Pancreas (tissue), 10 donors: ENCODE results near the gene CNPY1. TPM values are rescaled to one million over a fixed set of nuclear protein-coding genes. Genes with fewer than 3 reads are reported as not detected.
A peak's percentile ranks its signal among the peaks of the same experiment; 100 is the strongest.

Experiments used
- ATAC-seq, 4 donors: fragments of 200-7000 bp; cut with Tn5 transposase; one replicate each; pipeline versions ENCODE4 v1.8.0 to v1.9.1; 2020; ENCODE audit warnings: mild to moderate bottlenecking in 4 of 4, moderate library complexity in 4 of 4
- DNase-seq, 6 donors: peaks; one replicate each; pipeline ENCODE4 v3.0.0-alpha.2; 2020
- FAIRE-seq: peaks from 2 replicates; lab custom pipeline; 2012; peaks lifted over from hg19 to GRCh38; lab: Jason Lieb, UNC
- H3K27ac ChIP-seq, 4 donors: fragments of 200-600 bp; sonication (generic); 1 replicate in 3 of 4; 2 replicates in 1 of 4; pipeline versions ENCODE4 v1.5.0 to v1.8.0; 2020
- H3K27me3 ChIP-seq, 4 donors: fragments of 200-600 bp; one replicate each; pipeline ENCODE4 v1.8.0; 2021
- H3K36me3 ChIP-seq, 3 donors: fragments of 200-600 bp; sonication (generic) in 1 of 3; one replicate each; pipeline versions ENCODE4 v1.5.0 to v1.8.0; 2020 to 2021
- H3K4me1 ChIP-seq, 3 donors: fragments of 200-600 bp; one replicate each; pipeline ENCODE4 v1.8.0; 2021
- H3K4me3 ChIP-seq, 4 donors: fragments of 200-600 bp; sonication (generic) in 2 of 4; one replicate each; pipeline versions ENCODE4 v1.5.0 to v1.8.0; 2020 to 2021
- H3K9me3 ChIP-seq, 4 donors: fragments of 200-600 bp; one replicate each; pipeline ENCODE4 v1.8.0; 2021
- WGBS, 2 donors: extraction: QIAGEN DNeasy Blood & Tissue Kit; methylation state at CpG; one replicate each; pipeline ENCODE4 v1.1.7; 2013; 5-methylcytosine and 5-hydroxymethylcytosine counted together
- intact Hi-C, 3 donors: fragments of 100-400 bp; cut with DNase I; formaldehyde crosslinking; loops; one replicate each; pipeline versions ENCODE4 v1.11.1 to v1.14.2; 2022
- polyA plus RNA-seq, 2 donors: library from polyadenylated mRNA; stranded (reverse); fragments of 200-250 nt; gene quantifications; one replicate each; pipeline ENCODE4 v1.2.3, GENCODE V29; 2013
- total RNA-seq, 6 donors: library from RNA; stranded (reverse); fragmentation: NEBNext Ultra II Directional in 4 of 6; extraction: Animal tissue kit (Norgen Biotek cat#: 25700) in 4 of 6; gene quantifications; one replicate each; pipeline versions ENCODE4 v1.2.1 to v1.2.4, GENCODE V29; 2021 to 2023
- TF ChIP-seq, protein P1 (sequence below), 4 donors: fragments of 200-600 bp; sonication (generic) in 3 of 4; IDR thresholded peaks; one replicate each; pipeline versions ENCODE4 v1.5.0 to v1.8.0; 2021; ENCODE audit warnings: antibody characterized with exemption in 4 of 4
- donor health status: healthy with polysubstance abuse.
- donor health status: DM: no; HTN: no; CAD: no; lungs with moderate emphysema.
- donor health status: DM: no; HTN: no; CAD: no.
- donor health status: control.
- donor health status: control.
- donor health status: Bipolar disorder and iron deficiency.
- donor health status: DM: yes; HTN: yes; CAD: no.
- donor health status: DM: no; HTN: no; CAD: no.
- donor health status: DM: no; HTN: no; CAD: no.
- donor health status: DM: yes; HTN: yes; CAD: no.

Gene CNPY1
- total and polyA plus RNA-seq, 8 donors, result not detected

DNA sequence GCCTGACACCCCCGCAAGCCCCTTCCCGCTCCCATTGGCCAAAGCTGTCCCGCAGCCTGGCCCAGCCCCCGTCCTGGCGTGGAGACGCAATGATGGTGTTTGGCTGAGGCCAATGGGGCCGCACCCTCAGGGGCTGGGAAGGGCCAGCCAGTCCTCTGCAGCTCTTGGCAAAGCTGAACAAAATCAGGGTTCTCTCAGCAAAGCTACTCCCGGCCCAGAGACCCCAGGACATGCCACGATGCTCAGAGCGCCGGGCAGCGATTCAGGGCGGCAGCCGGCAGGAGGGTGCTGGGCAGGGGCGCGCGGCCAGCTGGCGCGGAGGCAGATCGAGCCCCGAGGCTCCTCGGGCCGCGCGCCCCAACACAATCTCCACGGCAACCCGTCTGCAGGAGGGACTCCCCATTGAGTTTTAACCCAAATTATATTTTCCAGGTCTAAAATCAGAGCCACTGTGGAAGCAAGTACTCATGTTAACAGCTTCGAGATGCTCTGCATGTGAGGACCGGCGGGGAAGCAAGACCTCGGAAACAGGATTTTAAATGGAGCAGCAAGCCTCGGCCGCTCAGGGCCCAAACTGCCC is 8.8 kb upstream of the CNPY1 start:
- Histone ChIP-seq H3K36me3 (no peaks in the 10 kb centered on the region), H3K27ac (no peak overlapping the region), H3K4me3 (no peak overlapping the region), H3K4me1 (no peaks in the 10 kb centered on the region), H3K9me3 (no peaks in the 10 kb centered on the region), H3K27me3 (no peaks in the 10 kb centered on the region)
- intact Hi-C loops, result no loop called here
- ATAC-seq (no peak), DNase-seq (peak in 1 of 6 donors; percentile 37), FAIRE-seq (no peak)
- TF ChIP-seq, protein P1, sequence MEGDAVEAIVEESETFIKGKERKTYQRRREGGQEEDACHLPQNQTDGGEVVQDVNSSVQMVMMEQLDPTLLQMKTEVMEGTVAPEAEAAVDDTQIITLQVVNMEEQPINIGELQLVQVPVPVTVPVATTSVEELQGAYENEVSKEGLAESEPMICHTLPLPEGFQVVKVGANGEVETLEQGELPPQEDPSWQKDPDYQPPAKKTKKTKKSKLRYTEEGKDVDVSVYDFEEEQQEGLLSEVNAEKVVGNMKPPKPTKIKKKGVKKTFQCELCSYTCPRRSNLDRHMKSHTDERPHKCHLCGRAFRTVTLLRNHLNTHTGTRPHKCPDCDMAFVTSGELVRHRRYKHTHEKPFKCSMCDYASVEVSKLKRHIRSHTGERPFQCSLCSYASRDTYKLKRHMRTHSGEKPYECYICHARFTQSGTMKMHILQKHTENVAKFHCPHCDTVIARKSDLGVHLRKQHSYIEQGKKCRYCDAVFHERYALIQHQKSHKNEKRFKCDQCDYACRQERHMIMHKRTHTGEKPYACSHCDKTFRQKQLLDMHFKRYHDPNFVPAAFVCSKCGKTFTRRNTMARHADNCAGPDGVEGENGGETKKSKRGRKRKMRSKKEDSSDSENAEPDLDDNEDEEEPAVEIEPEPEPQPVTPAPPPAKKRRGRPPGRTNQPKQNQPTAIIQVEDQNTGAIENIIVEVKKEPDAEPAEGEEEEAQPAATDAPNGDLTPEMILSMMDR (IDR thresholded peaks at IDR 0.05), result no peak
- WGBS, 2 donors, result 90 to 94% methylated on average over 30 to 33 of the region's 33 CpGs

DNA sequence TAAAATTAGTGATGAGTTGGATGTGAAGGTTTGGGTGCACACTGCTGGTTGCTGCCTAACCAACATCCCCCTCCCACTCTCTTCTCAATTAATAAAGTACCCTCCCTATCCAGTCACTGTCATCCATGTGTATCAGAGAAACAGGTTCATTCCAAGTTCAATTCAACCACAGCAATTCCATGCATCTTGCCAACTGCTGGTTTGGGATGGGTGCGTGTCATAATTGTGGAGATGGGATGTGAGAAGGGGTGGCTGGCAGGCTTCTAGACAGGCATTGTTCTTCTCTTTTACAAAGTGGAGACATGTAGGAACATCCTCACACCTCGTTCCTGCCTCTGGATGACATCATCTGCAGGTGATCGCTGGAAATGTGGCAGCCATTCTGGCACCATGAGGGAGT is 7.5 kb upstream of the CNPY1 start:
- FAIRE-seq, result no peak
- TF ChIP-seq, protein P1 (IDR thresholded peaks at IDR 0.05), result no peak
- Histone ChIP-seq H3K27ac (no peak overlapping the region), H3K27me3 (no peaks in the 10 kb centered on the region), H3K4me3 (no peak overlapping the region), H3K36me3 (no peaks in the 10 kb centered on the region), H3K4me1 (no peaks in the 10 kb centered on the region), H3K9me3 (no peaks in the 10 kb centered on the region)
- no peak for DNase-seq
- ATAC-seq, result no peak
- 95 to 96% methylated on average over 3 of the region's 3 CpGs for WGBS, 2 donors
- intact Hi-C loops, result no loop called here

DNA sequence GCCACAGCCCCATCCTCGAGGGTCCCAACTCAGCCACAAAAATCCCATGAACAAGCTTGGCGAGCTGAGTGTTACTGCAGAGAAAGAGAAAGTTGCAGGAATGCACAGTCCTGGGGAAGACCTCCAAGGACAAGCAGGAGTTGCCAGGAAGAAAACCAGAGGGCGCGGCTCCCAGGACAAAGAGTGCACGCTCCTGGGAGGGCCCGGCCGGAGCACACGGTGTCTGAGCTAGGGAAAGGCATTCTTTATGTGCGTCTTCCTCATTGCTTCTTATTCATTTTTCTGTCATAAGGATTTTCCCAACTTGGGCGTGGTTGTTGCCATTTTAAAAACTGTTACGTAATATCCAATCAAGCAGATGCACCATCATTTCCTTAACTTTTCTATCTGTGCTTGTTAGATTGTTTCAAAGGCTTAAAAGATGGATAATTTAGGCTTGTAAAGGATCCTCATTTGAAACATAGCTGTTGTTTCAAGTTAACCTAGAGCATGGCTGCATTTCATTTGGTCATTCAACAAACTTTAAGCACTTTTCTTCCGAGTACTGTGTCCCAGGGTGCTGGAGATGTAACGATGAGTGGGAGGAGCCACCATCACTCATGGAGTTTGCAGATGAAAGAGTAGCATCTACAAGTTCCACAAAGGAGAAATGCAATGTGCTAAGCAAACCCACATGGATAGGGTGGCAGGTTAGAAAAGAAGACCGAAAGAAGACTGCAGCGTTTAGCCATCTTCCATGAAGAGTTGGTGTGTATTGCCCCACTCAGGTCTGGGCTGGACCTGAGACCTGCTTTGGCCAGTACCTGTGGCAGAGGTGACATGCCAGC is 5.6 kb upstream of the CNPY1 start:
- 82% methylated on average over 15 of the region's 15 CpGs for WGBS, 2 donors
- no peak for FAIRE-seq
- H3K4me3 ChIP-seq, result no peak overlapping the region
- no peaks in the 10 kb centered on the region for H3K27me3 ChIP-seq
- TF ChIP-seq, protein P1 (IDR thresholded peaks at IDR 0.05), result no peak
- no peaks in the 10 kb centered on the region for H3K36me3 ChIP-seq
- no peaks in the 10 kb centered on the region for H3K4me1 ChIP-seq
- no peaks in the 10 kb centered on the region for H3K9me3 ChIP-seq
- no peak for ATAC-seq
- intact Hi-C loops, result no loop called here
- DNase-seq, result no peak
- H3K27ac ChIP-seq, result no peak overlapping the region

DNA sequence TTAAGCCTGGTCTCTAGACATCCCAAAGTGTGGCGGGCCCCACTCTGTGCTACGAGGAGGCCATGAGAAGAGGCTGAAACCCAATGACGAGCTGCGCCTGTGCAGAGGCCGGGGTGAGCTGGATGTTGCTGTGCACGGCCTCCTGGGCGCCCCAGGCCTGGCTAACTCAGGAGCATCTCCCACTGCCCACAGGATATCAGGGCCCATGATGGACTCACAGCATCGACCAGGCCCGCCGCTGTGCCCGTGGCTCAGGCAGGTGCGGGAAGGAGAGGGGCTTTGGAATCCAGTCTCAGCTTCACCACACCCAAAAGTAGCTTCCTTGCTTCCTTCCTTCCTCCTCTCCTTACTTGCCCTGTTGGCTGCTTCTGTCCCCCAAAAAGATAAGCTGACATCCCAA is 4.6 kb upstream of the CNPY1 start:
- no peak for ATAC-seq
- no peaks in the 10 kb centered on the region for H3K9me3 ChIP-seq
- H3K36me3 ChIP-seq, result no peaks in the 10 kb centered on the region
- FAIRE-seq, result no peak
- TF ChIP-seq, protein P1 (IDR thresholded peaks at IDR 0.05), result no peak
- H3K27me3 ChIP-seq, result no peaks in the 10 kb centered on the region
- intact Hi-C loops, result no loop called here
- H3K27ac ChIP-seq, result no peak overlapping the region
- 91 to 93% methylated on average over 12 of the region's 12 CpGs for WGBS, 2 donors
- no peak for DNase-seq
- no peak overlapping the region for H3K4me3 ChIP-seq
- no peaks in the 10 kb centered on the region for H3K4me1 ChIP-seq

DNA sequence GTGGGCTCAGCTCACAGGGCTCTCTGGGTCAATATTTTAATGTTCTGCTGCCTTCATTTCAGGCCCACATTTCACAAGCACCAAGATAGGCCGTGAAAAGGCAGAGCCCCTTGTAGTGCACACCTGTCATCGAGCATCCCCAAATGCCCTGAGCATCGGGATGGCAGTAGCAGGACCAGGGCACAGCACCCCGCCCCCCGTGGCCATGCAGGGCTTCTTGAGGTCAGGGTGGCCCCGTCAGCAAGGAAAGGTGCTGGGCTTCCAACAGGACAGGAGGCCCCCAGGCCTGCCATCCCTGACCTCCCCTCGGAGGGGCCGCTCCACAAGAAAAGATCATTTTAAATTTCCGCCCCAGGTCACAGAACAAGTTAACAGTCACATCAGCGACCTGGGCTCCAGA is 2.9 kb upstream of the CNPY1 start:
- WGBS, 2 donors, result 88 to 93% methylated on average over 10 of the region's 10 CpGs
- ATAC-seq (no peak), FAIRE-seq (no peak), DNase-seq (peak in 1 of 6 donors; percentile 36)
- H3K27ac ChIP-seq, result no peak overlapping the region
- intact Hi-C loops, result no loop called here
- no peaks in the 10 kb centered on the region for H3K4me1 ChIP-seq
- no peaks in the 10 kb centered on the region for H3K9me3 ChIP-seq
- H3K27me3 ChIP-seq, result no peaks in the 10 kb centered on the region
- H3K36me3 ChIP-seq, result no peaks in the 10 kb centered on the region
- TF ChIP-seq, protein P1 (IDR thresholded peaks at IDR 0.05), result no peak
- H3K4me3 ChIP-seq, result no peak overlapping the region
